ENCODE data around the gene XG.
"Not testable (repeated sequence)": the region's sequence is repeated elsewhere in the genome, so short reads cannot be mapped to it uniquely, and the experiment has no call there.

Gene XG

GRCh38 chrX:2811271-2811670, 59.4 kb downstream of the XG start:
- 90 to 92% methylated on average over 3 to 5 of the region's 5 CpGs for WGBS, 2 experiments
- no peaks in the 10 kb centered on the region for H3K9me3 ChIP-seq (ENCODE audit: control insufficient read depth, low read length)
- H3K27ac ChIP-seq (ENCODE audit: insufficient read depth, low read depth, low read length, poor library complexity, severe bottlenecking) = no peak overlapping the region
- no peaks in the 10 kb centered on the region for H3K27me3 ChIP-seq (ENCODE audit: control insufficient read depth, insufficient read depth, low read length, poor library complexity, severe bottlenecking)
- H3K4me1 ChIP-seq (ENCODE audit: control insufficient read depth, insufficient read depth, low read length) = no peaks in the 10 kb centered on the region
- H3K4me3 ChIP-seq (ENCODE audit: insufficient read depth, low read depth, low read length) = no peak overlapping the region
- no peaks in the 10 kb centered on the region for H3K36me3 ChIP-seq (ENCODE audit: control insufficient read depth, insufficient read depth, low read length)

- 34% methylated on average over 14 of the region's 16 CpGs for WGBS, 2 experiments
- H3K4me1 ChIP-seq (ENCODE audit: control insufficient read depth, insufficient read depth, low read length); H3K27me3 ChIP-seq (ENCODE audit: control insufficient read depth, insufficient read depth, low read length, poor library complexity, severe bottlenecking); H3K4me3 ChIP-seq (ENCODE audit: insufficient read depth, low read depth, low read length); H3K36me3 ChIP-seq (ENCODE audit: control insufficient read depth, insufficient read depth, low read length); H3K27ac ChIP-seq (ENCODE audit: insufficient read depth, low read depth, low read length, poor library complexity, severe bottlenecking); H3K9me3 ChIP-seq (ENCODE audit: control insufficient read depth, low read length): not testable (repeated sequence)
Observed at GRCh38 chrX:2812161-2812907, 60.5 kb downstream of the XG start.

- Histone ChIP-seq H3K4me3 (ENCODE audit: insufficient read depth, low read depth, low read length) (no peak overlapping the region), H3K36me3 (ENCODE audit: control insufficient read depth, insufficient read depth, low read length) (no peaks in the 10 kb centered on the region), H3K9me3 (ENCODE audit: control insufficient read depth, low read length) (no peaks in the 10 kb centered on the region), H3K27me3 (ENCODE audit: control insufficient read depth, insufficient read depth, low read length, poor library complexity, severe bottlenecking) (no peaks in the 10 kb centered on the region), H3K4me1 (ENCODE audit: control insufficient read depth, insufficient read depth, low read length) (no peaks in the 10 kb centered on the region), H3K27ac (ENCODE audit: insufficient read depth, low read depth, low read length, poor library complexity, severe bottlenecking) (no peak overlapping the region)
- 84 to 91% methylated on average over 2 of the region's 2 CpGs for WGBS, 2 experiments
Observed at GRCh38 chrX:2817036-2817435, 65.2 kb downstream of the XG start.

- WGBS, 2 experiments = 87 to 91% methylated on average over 9 of the region's 9 CpGs
- Histone ChIP-seq H3K27ac (ENCODE audit: insufficient read depth, low read depth, low read length, poor library complexity, severe bottlenecking) (no peak overlapping the region), H3K9me3 (ENCODE audit: control insufficient read depth, low read length) (no peaks in the 10 kb centered on the region), H3K4me1 (ENCODE audit: control insufficient read depth, insufficient read depth, low read length) (no peaks in the 10 kb centered on the region), H3K36me3 (ENCODE audit: control insufficient read depth, insufficient read depth, low read length) (no peaks in the 10 kb centered on the region), H3K4me3 (ENCODE audit: insufficient read depth, low read depth, low read length) (no peak overlapping the region), H3K27me3 (ENCODE audit: control insufficient read depth, insufficient read depth, low read length, poor library complexity, severe bottlenecking) (no peaks in the 10 kb centered on the region)
Observed at GRCh38 chrX:2819345-2820135, 67.7 kb downstream of the XG start.

GRCh38 chrX:2820136-2820771, 68.4 kb downstream of the XG start:
- WGBS, 2 experiments = 85 to 91% methylated on average over 8 of the region's 8 CpGs
- Histone ChIP-seq H3K4me3 (ENCODE audit: insufficient read depth, low read depth, low read length) (no peak overlapping the region), H3K9me3 (ENCODE audit: control insufficient read depth, low read length) (no peaks in the 10 kb centered on the region), H3K36me3 (ENCODE audit: control insufficient read depth, insufficient read depth, low read length) (no peaks in the 10 kb centered on the region), H3K27ac (ENCODE audit: insufficient read depth, low read depth, low read length, poor library complexity, severe bottlenecking) (no peak overlapping the region), H3K4me1 (ENCODE audit: control insufficient read depth, insufficient read depth, low read length) (no peaks in the 10 kb centered on the region), H3K27me3 (ENCODE audit: control insufficient read depth, insufficient read depth, low read length, poor library complexity, severe bottlenecking) (no peaks in the 10 kb centered on the region)

- Histone ChIP-seq H3K4me1 (ENCODE audit: control insufficient read depth, insufficient read depth, low read length) (no peaks in the 10 kb centered on the region), H3K9me3 (ENCODE audit: control insufficient read depth, low read length) (no peaks in the 10 kb centered on the region), H3K4me3 (ENCODE audit: insufficient read depth, low read depth, low read length) (no peak overlapping the region), H3K36me3 (ENCODE audit: control insufficient read depth, insufficient read depth, low read length) (no peaks in the 10 kb centered on the region), H3K27ac (ENCODE audit: insufficient read depth, low read depth, low read length, poor library complexity, severe bottlenecking) (no peak overlapping the region), H3K27me3 (ENCODE audit: control insufficient read depth, insufficient read depth, low read length, poor library complexity, severe bottlenecking) (no peaks in the 10 kb centered on the region)
- WGBS, 2 experiments = 71 to 77% methylated on average over 13 of the region's 13 CpGs
Observed at GRCh38 chrX:2823795-2824386, 72.1 kb downstream of the XG start.

GRCh38 chrX:2824886-2825285, 73.0 kb downstream of the XG start:
- Histone ChIP-seq H3K4me1 (ENCODE audit: control insufficient read depth, insufficient read depth, low read length) (no peaks in the 10 kb centered on the region), H3K27ac (ENCODE audit: insufficient read depth, low read depth, low read length, poor library complexity, severe bottlenecking) (no peak overlapping the region), H3K27me3 (ENCODE audit: control insufficient read depth, insufficient read depth, low read length, poor library complexity, severe bottlenecking) (no peaks in the 10 kb centered on the region), H3K9me3 (ENCODE audit: control insufficient read depth, low read length) (no peaks in the 10 kb centered on the region), H3K36me3 (ENCODE audit: control insufficient read depth, insufficient read depth, low read length) (no peaks in the 10 kb centered on the region), H3K4me3 (ENCODE audit: insufficient read depth, low read depth, low read length) (no peak overlapping the region)

- Histone ChIP-seq H3K27ac (ENCODE audit: insufficient read depth, low read depth, low read length, poor library complexity, severe bottlenecking) (no peak within 1 kb of the TSS), H3K36me3 (ENCODE audit: control insufficient read depth, insufficient read depth, low read length) (no peaks in the 10 kb centered on the region), H3K4me1 (ENCODE audit: control insufficient read depth, insufficient read depth, low read length) (no peaks in the 10 kb centered on the region), H3K9me3 (ENCODE audit: control insufficient read depth, low read length) (no peaks in the 10 kb centered on the region), H3K27me3 (ENCODE audit: control insufficient read depth, insufficient read depth, low read length, poor library complexity, severe bottlenecking) (no peaks in the 10 kb centered on the region), H3K4me3 (ENCODE audit: insufficient read depth, low read depth, low read length) (peak within 1 kb of the TSS; percentile 49)
- 14% methylated on average over 56 of the region's 56 CpGs for WGBS, 2 experiments
Observed at GRCh38 chrX:2828344-2828958, 76.6 kb downstream of the XG start, which contains the start of gene GYG2. TSS of gene GYG2 (plus strand) at chrX:2828930. CDS start at chrX:2830189, 1,259 bp downstream.

- Histone ChIP-seq H3K36me3 (ENCODE audit: control insufficient read depth, insufficient read depth, low read length) (no peaks in the 10 kb centered on the region), H3K4me1 (ENCODE audit: control insufficient read depth, insufficient read depth, low read length) (no peaks in the 10 kb centered on the region), H3K27me3 (ENCODE audit: control insufficient read depth, insufficient read depth, low read length, poor library complexity, severe bottlenecking) (no peaks in the 10 kb centered on the region), H3K4me3 (ENCODE audit: insufficient read depth, low read depth, low read length) (peak overlapping the region; percentile 49), H3K27ac (ENCODE audit: insufficient read depth, low read depth, low read length, poor library complexity, severe bottlenecking) (no peak overlapping the region), H3K9me3 (ENCODE audit: control insufficient read depth, low read length) (no peaks in the 10 kb centered on the region)
- 1 to 2% methylated on average over 44 of the region's 44 CpGs for WGBS, 2 experiments
Observed at GRCh38 chrX:2828959-2829411, 77.1 kb downstream of the XG start.
